DND-41 (cell line): Measurements from ENCODE around the gene SPRYD3.

Experiments
- CTCF ChIP-seq: IDR thresholded peaks from 2 replicates; pipeline ENCODE4 v1.5.1; 2012; ENCODE audit warnings: borderline replicate concordance, low read length, moderate library complexity, mild to moderate bottlenecking; ENCODE audit not compliant: poor library complexity, severe bottlenecking; ENCODE audit errors: extremely low read depth
- EZH2 ChIP-seq: IDR thresholded peaks from 3 replicates; pipeline ENCODE4 v1.6.1; 2012; ENCODE audit warnings: borderline replicate concordance, low read depth, mild to moderate bottlenecking, moderate library complexity, low read length, inconsistent platforms; ENCODE audit not compliant: severe bottlenecking

GRCh38 chr12:53107122-53107521, 27.9 kb upstream of the SPRYD3 start:
- TF ChIP-seq CTCF (no peak), EZH2 (no peak)
